NCI-H146 treated with DMSO at 0.1 percent for 48 hours (cell line): ENCODE measurements around the gene TEDDM1.
"Not testable (repeated sequence)": the region's sequence is repeated elsewhere in the genome, so short reads cannot be mapped to it uniquely, and the experiment has no call there.

ENCODE experiments used
- DNase-seq: peaks from one replicate; lab custom pipeline; 2025; ENCODE audit not compliant: unreplicated experiment; lab: John Stamatoyannopoulos, UW

Gene TEDDM1, protein sequence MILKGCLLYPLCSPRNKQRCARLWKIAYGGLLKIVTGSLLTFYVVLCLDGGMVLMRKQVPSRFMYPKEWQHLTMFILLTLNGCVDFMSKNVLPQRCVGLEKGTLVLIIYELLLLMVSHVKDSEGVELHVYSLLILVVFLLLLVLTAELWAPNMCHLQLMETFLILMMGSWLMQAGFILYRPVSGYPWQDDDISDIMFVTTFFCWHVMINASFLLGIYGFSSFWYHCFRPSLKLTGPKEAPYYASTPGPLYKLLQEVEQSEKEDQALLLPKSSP

GRCh38 chr1:182400567-182400966 is at the start of gene TEDDM1:
TEDDM1 (minus strand) TSS chr1:182400667; CDS start chr1:182400485, 182 bp downstream.
- DNase-seq = no peak

DNA sequence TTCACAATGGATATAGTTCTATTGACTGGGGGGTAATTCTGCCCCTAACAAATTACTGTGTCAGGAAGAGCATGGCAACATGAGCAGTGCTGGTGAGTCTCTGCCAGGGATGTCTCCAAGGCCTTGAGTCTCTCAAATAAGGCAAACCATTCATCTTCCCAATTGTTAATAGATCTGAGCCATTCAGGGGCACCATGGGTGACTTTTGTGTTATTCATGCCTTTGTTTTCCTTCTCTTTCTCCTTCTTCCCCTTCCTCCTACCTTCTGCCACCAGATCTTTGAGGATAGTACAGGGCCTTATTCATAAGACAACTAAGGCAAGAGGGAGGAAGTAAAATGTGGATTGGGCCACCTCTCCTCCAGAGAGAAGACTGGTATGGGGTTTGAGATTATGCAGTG is 49.6 kb upstream of the TEDDM1 start, which contains the start of gene RGSL1:
RGSL1 (plus strand) TSS at position 60 of the 400 bp plus-strand sequence; CDS start at position 80, 20 bp downstream.
- DNase-seq = no peak

- DNase-seq = no peak
Observed at GRCh38 chr1:182447660-182448059, 47.2 kb upstream of the TEDDM1 start.

DNA sequence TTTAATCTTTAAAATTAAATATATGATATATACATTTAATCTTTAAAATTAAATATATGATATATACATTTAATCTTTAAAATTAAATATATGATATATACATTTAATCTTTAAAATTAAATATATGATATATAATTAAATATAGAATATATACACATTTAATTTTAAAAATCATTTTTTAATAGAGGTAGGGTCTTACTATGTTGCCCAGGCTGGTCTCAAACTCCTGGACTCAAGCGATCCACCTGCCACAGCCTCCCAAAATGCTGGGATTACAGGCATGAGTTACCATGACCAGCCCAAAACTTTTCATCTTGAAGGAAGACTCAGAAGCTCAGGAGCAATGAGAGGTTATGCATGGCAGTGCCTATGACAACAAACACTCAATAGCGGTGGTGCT is 46.7 kb upstream of the TEDDM1 start:
- not testable (repeated sequence) for DNase-seq

DNA sequence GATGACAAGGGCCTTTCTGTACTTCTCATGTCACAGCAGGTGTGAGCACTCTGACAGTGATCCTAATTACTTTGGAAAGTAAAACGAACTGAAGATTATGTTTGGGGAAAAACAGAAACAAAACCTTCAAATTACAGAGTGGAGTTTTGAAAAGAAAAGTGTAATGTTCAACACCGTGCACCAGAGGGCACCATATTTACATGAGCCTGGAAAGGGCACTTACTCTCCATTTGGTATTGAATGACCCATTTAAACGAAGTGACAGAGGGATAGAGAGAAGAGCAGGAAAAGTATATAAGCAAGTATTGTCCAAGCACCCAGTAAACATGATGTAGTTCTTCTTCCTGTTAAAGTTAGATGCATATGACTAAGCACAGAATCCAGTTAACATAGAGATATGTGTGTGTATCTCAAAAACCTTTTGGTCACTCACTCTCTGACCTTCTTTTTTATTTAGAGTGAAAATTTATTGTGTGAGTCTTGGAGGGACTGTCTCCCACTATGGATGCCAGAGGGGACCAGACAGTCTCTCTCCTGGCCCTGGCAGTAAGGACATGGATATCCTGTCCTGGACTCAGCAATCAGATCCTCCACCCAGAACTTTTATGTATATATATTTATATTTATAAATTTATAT is 45.7 kb upstream of the TEDDM1 start:
- DNase-seq = peak; percentile 43

DNA sequence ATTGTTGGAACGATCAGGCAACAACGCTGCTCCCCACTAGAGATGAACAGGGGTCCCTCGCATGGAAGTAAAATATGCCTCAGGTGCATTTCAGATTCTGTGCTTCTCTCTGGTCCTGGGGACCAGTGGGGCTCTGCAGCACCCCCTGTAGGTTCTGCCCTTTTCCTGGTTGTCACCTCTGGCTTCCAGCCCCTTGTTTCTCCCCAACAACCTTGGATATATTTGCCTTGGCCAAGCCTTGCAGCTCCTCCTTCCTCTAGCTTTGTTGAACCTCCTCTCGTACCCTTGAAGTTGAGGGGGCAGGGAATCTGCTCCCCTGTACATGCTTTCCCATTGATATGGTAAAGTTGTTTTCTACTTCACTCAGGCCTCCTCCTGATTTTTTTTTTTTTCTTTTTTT is 44.0 kb upstream of the TEDDM1 start:
- DNase-seq = no peak

DNA sequence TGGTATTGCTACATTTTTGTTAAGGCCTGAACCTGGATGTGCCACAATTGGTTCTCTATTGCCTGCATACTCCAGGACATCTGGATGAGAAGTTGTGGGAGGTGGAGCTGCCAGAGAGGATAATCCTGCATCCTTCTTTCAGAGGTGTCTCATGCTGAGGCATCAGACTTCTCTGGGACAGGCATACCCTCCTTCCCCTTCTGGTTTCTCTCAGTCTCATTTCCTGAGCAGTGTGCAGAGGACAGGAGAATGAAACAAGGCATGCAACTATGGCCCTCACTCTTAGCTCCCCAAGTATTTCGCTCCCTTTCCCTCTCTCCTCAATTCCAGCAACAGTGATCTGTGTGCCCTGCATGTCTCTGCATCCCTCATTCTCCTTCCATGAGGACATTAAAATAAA is 41.9 kb upstream of the TEDDM1 start:
- no peak for DNase-seq

GRCh38 chr1:182441719-182442118 is 41.3 kb upstream of the TEDDM1 start:
- DNase-seq = no peak

DNA sequence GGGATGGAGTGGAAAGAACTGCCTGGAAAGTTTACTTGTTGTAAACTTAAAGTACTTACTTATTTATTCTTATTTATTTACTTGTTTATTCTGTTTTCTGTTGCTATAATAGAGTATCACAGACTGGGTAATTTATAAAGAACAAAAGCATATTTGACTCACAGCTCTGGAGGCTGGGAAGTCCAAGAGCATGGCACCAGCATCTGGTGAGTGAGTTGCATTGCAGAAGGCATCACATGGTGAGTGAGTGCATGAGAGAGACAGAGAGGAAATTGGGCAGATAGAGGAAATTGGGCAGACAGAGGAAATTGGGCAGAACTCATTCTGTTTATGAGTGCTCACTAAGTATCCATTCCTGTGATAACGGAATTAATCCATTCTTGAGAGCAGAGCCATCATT is 37.9 kb upstream of the TEDDM1 start:
- DNase-seq = no peak

DNA sequence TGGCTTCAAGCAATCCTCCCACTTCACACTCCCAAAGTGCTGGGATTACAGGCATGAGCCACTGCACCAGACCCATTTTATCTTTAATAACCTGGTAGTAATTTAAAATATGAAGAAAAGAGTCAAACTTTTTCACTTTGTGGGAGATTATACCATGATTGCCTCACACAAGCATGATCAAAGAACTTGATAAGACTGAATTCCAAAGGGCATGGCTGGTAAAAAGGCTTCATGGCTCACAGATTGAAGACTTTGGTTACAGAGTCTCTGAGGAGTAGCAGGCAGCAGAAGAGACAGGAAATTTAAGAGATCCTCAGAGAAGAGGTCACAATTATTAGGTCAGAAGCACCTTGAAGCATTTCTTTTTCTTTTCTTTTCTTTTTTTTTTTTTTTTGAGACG is 33.1 kb upstream of the TEDDM1 start:
- DNase-seq = no peak

DNA sequence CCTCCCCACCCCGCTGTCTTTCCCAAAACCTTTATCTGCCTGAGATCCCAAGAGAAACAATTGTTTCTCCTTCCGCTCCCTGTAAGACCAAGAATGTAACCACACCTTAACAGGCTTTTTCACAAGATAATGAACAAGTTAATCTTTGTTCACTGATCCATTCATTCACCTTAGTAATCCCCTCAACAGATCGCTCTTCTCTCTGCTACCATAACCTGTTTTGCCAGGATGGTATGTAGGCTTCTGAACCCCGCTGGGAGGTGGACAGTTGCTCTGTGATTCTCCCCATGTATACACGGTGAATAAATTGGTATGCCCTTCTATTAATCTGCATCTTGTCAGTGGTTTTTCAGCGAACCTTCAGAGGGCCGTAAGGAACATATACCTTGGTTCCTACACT is 30.8 kb upstream of the TEDDM1 start:
- DNase-seq = no peak

GRCh38 chr1:182430263-182431068 is 30.0 kb upstream of the TEDDM1 start:
- DNase-seq = no peak

DNA sequence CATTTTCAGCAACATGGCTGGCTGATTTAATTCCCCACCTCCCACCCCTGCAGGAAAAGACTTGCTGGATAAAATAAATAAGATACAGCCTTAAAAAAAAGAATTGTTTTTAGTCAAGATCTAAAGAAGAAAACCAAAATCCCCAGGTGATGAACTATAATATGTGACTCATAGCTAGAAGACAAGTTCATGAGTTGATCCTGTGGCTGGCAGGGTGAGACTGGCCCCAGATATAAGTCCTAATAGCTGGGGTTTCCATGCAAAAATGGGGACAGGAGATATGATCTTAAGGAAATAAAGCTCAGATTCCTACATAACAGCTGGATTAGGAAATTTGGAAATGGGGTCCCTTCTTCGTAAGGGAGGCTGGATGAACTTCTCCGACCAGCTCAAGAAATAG is 27.6 kb upstream of the TEDDM1 start:
- no peak for DNase-seq

- DNase-seq = no peak
Observed at GRCh38 chr1:182426442-182427430, 26.3 kb upstream of the TEDDM1 start.

DNA sequence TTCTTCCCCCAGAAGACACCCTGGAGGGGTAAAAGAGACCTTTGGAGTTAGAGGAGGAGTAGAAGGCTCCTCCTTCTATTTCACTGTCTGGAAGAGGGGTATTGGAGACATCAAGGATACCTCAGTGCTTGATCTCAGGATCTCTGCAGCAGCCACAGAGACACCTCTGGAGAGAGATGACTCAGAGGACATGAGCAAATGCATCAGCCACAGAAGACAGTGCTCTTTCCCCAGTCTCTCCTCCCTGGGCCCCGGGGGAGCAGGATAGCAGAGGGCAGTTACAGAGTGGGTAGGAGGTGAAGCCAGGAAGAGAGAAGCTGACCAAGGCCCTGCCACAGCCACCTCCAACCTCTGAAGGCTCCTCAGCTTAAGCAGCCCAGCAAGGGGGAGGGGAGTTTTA is 15.3 kb upstream of the TEDDM1 start:
- DNase-seq = no peak

GRCh38 chr1:182413969-182414368 is 13.5 kb upstream of the TEDDM1 start:
- no peak for DNase-seq

GRCh38 chr1:182413486-182413885 is 13.0 kb upstream of the TEDDM1 start:
- DNase-seq = no peak

GRCh38 chr1:182410620-182411273 is 10.3 kb upstream of the TEDDM1 start:
- no peak for DNase-seq

DNA sequence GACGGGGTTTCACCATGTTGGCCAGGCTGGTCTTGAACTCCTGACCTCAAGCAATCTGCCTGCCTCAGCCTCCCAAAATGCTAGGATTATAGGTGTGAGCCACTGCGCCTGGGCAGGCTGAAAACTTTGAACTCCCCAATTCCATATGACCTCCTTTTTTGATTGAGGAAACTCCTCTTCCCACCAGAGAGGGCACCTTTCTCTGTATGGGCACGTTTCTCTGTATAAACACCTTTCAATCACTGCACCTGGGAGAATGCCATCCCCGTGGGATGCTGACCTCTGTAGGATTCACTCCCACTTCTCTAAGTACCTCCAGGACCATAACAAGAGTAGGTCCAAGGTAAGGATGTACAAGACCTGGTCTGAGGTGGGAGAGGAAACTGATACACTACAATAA is 9.7 kb upstream of the TEDDM1 start:
- DNase-seq = no peak

DNA sequence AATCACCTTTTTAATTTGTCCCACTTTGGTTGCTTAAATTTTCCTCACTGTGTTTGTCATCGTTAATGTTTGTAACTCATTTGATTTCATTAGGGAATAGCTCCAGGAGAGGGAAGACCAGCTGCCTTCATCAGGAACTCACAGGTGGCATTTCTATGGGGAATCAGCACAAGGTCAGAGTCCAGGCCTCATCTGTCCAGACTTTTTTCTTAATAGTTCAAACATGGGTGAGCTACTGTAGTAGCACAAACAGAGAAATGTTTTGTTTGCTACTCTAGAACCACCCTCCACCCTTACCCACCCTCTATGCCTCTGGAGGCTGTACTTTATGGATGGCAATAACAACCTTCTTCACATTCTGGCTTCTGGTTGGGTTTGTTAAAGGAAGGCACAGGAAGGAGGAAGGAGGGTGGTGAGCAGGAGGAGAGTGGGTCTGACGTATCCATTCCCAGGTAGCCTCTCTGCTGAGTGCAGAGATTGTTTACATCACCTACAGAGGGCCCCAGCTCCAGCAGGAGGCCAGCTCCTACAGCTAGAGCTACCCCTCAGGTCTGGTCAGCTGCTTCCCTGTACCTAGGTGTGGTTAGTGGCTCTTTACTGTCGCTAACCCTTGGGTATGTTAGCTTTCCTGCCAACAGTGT is 8.1 kb upstream of the TEDDM1 start:
- no peak for DNase-seq
